Astrocyte of the cerebellum (primary cell): ENCODE data around the gene EEF1A2.

Experiments used
- DNase-seq: peaks from one replicate; pipeline ENCODE4 v3.0.0-alpha.2; 2011; ENCODE audit warnings: low read depth
- H3K4me3 ChIP-seq: 2 replicates; pipeline ENCODE4 v1.5.1; 2011; ENCODE audit warnings: mild to moderate bottlenecking, low read depth, low read length, moderate library complexity
- in situ Hi-C: cut with HindIII; loops from 2 replicates; pipeline ENCODE4 v1.10.0; 2017; ENCODE audit warnings: low sequenced_read_pairs
- TF ChIP-seq, protein P1 (sequence below): IDR thresholded peaks from 2 replicates; pipeline ENCODE4 v1.5.1; 2012; ENCODE audit warnings: low read length, low read depth, moderate library complexity, mild to moderate bottlenecking; ENCODE audit errors: missing control alignments

The EEF1A2 gene

DNA sequence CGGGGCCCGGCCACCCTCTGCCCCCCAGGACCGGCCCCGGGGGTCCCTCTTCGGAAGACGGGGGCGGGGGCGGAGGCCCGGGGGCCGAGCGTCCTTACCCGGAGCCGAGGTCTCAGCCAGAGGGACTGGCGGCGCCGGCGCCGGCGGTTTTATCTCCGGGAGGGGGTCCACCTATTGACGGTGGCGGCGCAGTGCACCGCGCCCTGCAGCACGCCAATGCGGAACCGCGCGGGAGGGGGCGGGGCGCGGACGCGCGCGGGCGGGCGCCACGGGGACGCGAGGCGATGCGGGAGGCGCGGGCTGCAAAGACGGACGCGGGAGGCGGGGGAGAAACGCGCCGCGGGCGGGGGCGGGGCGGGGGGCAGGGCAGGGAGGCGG lies at the start of gene EEF1A2:
Gene EEF1A2, minus strand, starts transcription at position 124 of the 378 bp plus-strand sequence. CDS start 1,320 bp downstream, outside the sequence.
- TF ChIP-seq, protein P1, sequence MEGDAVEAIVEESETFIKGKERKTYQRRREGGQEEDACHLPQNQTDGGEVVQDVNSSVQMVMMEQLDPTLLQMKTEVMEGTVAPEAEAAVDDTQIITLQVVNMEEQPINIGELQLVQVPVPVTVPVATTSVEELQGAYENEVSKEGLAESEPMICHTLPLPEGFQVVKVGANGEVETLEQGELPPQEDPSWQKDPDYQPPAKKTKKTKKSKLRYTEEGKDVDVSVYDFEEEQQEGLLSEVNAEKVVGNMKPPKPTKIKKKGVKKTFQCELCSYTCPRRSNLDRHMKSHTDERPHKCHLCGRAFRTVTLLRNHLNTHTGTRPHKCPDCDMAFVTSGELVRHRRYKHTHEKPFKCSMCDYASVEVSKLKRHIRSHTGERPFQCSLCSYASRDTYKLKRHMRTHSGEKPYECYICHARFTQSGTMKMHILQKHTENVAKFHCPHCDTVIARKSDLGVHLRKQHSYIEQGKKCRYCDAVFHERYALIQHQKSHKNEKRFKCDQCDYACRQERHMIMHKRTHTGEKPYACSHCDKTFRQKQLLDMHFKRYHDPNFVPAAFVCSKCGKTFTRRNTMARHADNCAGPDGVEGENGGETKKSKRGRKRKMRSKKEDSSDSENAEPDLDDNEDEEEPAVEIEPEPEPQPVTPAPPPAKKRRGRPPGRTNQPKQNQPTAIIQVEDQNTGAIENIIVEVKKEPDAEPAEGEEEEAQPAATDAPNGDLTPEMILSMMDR = no peak
- no peak for DNase-seq
- in situ Hi-C loops = no loop called here
- peak within 1 kb of the TSS; percentile 18 for H3K4me3 ChIP-seq

DNA sequence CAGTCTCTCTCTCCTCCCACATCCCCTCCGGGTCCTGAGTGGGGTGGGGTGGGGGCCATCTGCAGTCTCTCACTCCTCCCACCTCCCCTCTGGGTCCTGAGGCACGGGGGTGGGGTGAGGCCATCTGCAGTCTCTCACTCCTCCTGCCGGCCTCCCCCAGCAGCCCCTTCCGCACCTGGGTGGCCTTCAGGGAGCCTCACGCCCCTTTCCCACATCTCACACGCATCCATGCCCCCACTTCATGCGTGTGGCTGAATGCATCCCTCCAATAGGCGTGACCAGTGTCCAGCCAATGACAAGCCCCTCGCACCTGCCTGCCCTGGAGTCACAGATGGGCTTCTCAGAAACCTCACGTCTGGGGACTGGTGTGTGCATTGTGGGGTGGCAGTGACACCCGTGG lies 49.7 kb upstream of the EEF1A2 start:
- TF ChIP-seq, protein P1 = no peak
- no peak overlapping the region for H3K4me3 ChIP-seq
- in situ Hi-C loops = no loop called here
- no peak for DNase-seq

- no peak for DNase-seq
- TF ChIP-seq, protein P1 = no peak
- no peak within 1 kb of the TSS for H3K4me3 ChIP-seq
- in situ Hi-C loops = no loop called here
These were observed 49.0 kb upstream of the EEF1A2 start, which contains the start of gene SRMS for GRCh38 chr20:63547725-63548480. Gene SRMS (minus strand): TSS chr20:63547749. CDS start chr20:63547463, 286 bp downstream.

DNA sequence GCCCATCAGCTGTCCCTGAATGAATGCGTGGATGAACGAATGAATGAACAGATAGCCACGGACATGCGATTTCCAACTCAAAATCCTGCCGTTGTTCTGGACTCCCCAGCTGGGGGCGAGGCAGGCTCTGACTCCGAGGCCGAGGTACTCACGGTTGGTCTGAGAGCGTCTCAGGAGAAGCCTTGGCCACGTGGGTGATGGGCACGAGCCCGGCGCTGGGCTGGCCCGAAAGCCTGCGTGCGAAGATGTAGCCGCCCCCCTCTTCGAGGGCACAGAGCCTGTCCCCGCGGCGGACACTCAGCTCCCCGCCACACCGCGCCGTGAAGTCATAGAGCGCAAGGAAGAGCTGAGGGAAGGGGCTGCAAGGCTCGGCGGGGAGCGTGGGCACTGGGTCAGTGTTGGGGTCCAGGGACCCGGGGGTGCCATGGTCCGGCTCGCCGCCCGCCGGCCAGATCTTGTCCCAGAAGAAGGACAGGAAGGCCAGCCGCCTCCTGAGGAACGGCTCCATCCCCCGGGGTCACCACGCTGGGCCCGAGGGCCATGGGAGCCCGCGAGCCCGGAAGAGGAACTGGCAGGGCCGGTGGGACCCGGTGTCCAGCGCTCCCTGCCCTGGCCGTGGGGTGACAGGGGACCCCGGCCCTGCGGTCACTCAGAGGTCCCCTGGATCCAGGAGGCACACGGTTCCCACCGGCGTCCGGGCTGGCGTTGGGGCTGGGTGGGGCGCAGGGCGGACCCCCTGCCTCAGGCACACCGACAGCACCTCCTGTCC lies 48.3 kb upstream of the EEF1A2 start:
- no peak for DNase-seq

DNA sequence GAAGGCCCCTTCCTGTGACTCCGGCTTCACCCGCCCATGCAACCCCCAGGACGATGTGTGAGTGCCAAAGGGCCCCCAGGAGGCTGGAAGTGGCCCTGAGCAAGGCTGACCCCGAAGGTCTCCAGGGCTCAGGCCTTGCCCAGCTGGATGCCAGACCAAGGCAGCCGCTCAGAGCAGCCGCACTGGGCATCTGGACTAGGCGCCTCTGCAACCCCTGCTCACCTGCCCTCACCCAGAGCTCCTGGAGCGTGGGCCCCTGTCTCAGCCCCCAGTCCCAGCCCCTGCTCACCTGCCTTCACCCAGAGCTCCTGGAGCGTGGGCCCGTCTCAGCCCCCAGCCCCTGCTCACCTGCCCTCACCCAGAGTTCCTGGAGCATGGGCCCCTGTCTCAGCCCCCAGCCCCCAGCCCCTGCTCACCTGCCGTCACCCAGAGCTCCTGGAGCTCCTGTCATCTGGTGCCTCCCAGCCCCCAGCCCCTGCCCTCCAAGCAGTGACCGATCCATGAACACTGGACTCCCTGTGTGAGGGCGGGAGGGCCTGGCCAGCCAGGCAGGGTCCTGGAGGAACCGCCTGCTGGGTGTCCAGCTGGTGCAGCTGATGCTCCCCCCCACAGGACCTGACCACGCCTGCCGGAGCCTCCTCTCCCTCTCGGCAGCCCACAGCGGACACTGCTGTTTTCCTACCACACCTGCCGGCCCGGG lies 47.5 kb upstream of the EEF1A2 start:
- TF ChIP-seq, protein P1 = no peak
- DNase-seq = no peak
- in situ Hi-C loops = no loop called here
- H3K4me3 ChIP-seq = no peak overlapping the region

More for the DNA sequence above, 48.3 kb upstream of the EEF1A2 start:
- in situ Hi-C loops = no loop called here
- no peak overlapping the region for H3K4me3 ChIP-seq
- TF ChIP-seq, protein P1 = no peak

DNA sequence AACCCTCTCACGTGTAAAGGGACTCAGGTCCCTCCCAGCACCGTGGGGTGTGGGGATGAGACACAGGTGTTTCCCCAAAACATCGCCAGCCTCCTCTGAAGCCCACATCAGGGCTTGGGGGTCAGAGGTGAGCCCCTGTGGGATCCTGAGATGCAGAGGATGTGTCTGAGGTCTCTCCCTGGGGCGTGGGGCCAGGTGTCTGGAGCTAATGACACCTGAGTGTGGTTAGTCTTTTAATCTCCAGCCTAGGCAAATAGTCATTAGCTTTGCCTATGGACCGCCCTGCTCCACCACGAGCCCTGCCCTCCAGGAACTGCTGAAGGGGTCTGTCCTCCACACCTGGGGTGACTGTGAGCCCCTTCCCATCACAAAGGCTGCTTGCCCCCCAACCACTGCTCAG lies 46.9 kb upstream of the EEF1A2 start:
- in situ Hi-C loops = no loop called here
- no peak for DNase-seq

More for the DNA sequence above, 46.9 kb upstream of the EEF1A2 start:
- no peak overlapping the region for H3K4me3 ChIP-seq
- TF ChIP-seq, protein P1 = no peak
